MM.1S (cell line): ENCODE data around the gene SLC51A.
"Not testable (repeated sequence)": the region's sequence is repeated elsewhere in the genome, so short reads cannot be mapped to it uniquely, and the experiment has no call there.

ENCODE experiments used
- DNase-seq: peaks from one replicate; pipeline ENCODE4 v3.0.0-alpha.2; 2015
- H2AFZ ChIP-seq: fragments of 300-600 bp; sonication (generic); 2 replicates; pipeline ENCODE4 v1.6.0; 2016; ENCODE audit warnings: antibody characterized with exemption, low read length
- H3F3A ChIP-seq: fragments of 300-600 bp; sonication (generic); 2 replicates; pipeline ENCODE4 v1.6.1; 2016; ENCODE audit warnings: mild to moderate bottlenecking, antibody characterized with exemption, low read length, moderate library complexity, mixed read lengths; ENCODE audit not compliant: insufficient read depth
- H3K27ac ChIP-seq: fragments of 300-600 bp; sonication (generic); 2 replicates; pipeline ENCODE4 v1.5.1; 2016; ENCODE audit warnings: mild to moderate bottlenecking, low read length
- H3K27me3 ChIP-seq: fragments of 300-600 bp; sonication (generic); replicated peaks from 2 replicates; pipeline ENCODE4 v1.6.0; 2016; ENCODE audit warnings: low read length; ENCODE audit not compliant: insufficient read depth
- H3K36me3 ChIP-seq: fragments of 300-600 bp; sonication (generic); replicated peaks from 2 replicates; pipeline ENCODE4 v1.6.1; 2016; ENCODE audit warnings: mild to moderate bottlenecking, low read length, mixed read lengths; ENCODE audit not compliant: insufficient read depth
- H3K4me1 ChIP-seq: fragments of 300-600 bp; sonication (generic); 2 replicates; pipeline ENCODE4 v1.6.1; 2016; ENCODE audit warnings: low read length, mixed read lengths
- H3K4me2 ChIP-seq: fragments of 300-600 bp; sonication (generic); 2 replicates; pipeline ENCODE4 v1.6.0; 2016; ENCODE audit warnings: low read depth, low read length
- H3K4me3 ChIP-seq: fragments of 300-600 bp; sonication (generic); 2 replicates; pipeline ENCODE4 v1.5.1; 2016; ENCODE audit warnings: low read length, mixed read lengths
- H3K79me2 ChIP-seq: fragments of 300-600 bp; sonication (generic); 2 replicates; pipeline ENCODE4 v1.6.1; 2016; ENCODE audit warnings: mixed run types, low read length, mixed read lengths
- H3K9ac ChIP-seq: fragments of 300-600 bp; sonication (generic); 2 replicates; pipeline ENCODE4 v1.6.1; 2016; ENCODE audit warnings: low read length, mixed read lengths
- H3K9me2 ChIP-seq: fragments of 300-600 bp; sonication (generic); replicated peaks from 2 replicates; pipeline ENCODE4 v1.6.1; 2016; ENCODE audit warnings: mild to moderate bottlenecking, low read length, mixed read lengths; ENCODE audit not compliant: insufficient read depth
- H3K9me3 ChIP-seq: fragments of 300-600 bp; sonication (generic); replicated peaks from 2 replicates; pipeline ENCODE4 v1.6.1; 2016; ENCODE audit warnings: mild to moderate bottlenecking, low read length, mixed read lengths; ENCODE audit not compliant: insufficient read depth
- H4K20me1 ChIP-seq: fragments of 300-600 bp; sonication (generic); 2 replicates; pipeline ENCODE4 v1.6.1; 2016; ENCODE audit warnings: mild to moderate bottlenecking, low read length, moderate library complexity, mixed read lengths; ENCODE audit not compliant: insufficient read depth
- EZH2 ChIP-seq: fragments of 300-600 bp; sonication (generic); optimal IDR thresholded peaks from 2 replicates; pipeline ENCODE3; 2017; ENCODE audit warnings: low read depth, mild to moderate bottlenecking, antibody characterized with exemption, low read length, mixed read lengths
- EZH2phosphoT487 ChIP-seq: fragments of 300-600 bp; sonication (generic); IDR thresholded peaks from 2 replicates; pipeline ENCODE4 v1.6.1; 2018; ENCODE audit warnings: antibody characterized with exemption, low read length
- TF ChIP-seq, protein P1 (sequence below): fragments of 300-600 bp; sonication (generic); IDR thresholded peaks from 2 replicates; pipeline ENCODE4 v1.5.1; 2016; ENCODE audit warnings: antibody characterized with exemption, low read length, mixed read lengths

SLC51A gene

DNA sequence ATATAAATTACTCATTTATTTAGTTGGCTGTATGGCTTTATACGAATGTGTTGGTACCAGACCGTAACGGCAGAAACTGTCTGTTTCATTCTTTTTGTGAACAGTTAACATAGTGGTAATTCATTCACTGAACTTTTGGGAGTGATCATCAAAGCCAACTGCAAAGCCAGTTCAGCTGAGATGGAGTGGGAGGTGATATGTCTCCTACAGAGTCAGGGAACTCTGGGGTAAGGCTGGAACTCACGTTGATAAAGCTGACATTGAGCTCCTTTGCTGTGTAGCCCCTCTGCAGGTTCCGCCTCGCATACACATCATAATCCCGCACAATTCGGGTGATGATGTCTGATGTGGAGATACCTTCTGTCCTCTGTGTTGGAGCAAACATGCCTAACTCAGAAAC lies 25.4 kb downstream of the SLC51A start:
- no peaks in the 10 kb centered on the region for H3K36me3 ChIP-seq
- H3K4me2 ChIP-seq, result no peak overlapping the region
- H3K79me2 ChIP-seq, result no peaks in the 10 kb centered on the region
- no peaks in the 10 kb centered on the region for H3K27me3 ChIP-seq
- H3K27ac ChIP-seq, result no peak overlapping the region
- no peaks in the 10 kb centered on the region for H3F3A ChIP-seq
- H3K4me3 ChIP-seq, result no peak overlapping the region
- no peaks in the 10 kb centered on the region for H4K20me1 ChIP-seq
- H3K9me2 ChIP-seq, result no peaks in the 10 kb centered on the region
- no peak for DNase-seq
- no peaks in the 10 kb centered on the region for H3K9me3 ChIP-seq
- H3K9ac ChIP-seq, result no peak overlapping the region
- no peak overlapping the region for H2AFZ ChIP-seq
- TF ChIP-seq, protein P1, sequence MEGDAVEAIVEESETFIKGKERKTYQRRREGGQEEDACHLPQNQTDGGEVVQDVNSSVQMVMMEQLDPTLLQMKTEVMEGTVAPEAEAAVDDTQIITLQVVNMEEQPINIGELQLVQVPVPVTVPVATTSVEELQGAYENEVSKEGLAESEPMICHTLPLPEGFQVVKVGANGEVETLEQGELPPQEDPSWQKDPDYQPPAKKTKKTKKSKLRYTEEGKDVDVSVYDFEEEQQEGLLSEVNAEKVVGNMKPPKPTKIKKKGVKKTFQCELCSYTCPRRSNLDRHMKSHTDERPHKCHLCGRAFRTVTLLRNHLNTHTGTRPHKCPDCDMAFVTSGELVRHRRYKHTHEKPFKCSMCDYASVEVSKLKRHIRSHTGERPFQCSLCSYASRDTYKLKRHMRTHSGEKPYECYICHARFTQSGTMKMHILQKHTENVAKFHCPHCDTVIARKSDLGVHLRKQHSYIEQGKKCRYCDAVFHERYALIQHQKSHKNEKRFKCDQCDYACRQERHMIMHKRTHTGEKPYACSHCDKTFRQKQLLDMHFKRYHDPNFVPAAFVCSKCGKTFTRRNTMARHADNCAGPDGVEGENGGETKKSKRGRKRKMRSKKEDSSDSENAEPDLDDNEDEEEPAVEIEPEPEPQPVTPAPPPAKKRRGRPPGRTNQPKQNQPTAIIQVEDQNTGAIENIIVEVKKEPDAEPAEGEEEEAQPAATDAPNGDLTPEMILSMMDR, result no peak
- TF ChIP-seq EZH2phosphoT487 (no peak), EZH2 (no peak)
- no peaks in the 10 kb centered on the region for H3K4me1 ChIP-seq

- H3K4me3 ChIP-seq, H3K27ac ChIP-seq, H3K9me2 ChIP-seq, H3K27me3 ChIP-seq, H3F3A ChIP-seq, H2AFZ ChIP-seq, H3K79me2 ChIP-seq, H3K4me2 ChIP-seq, H3K9ac ChIP-seq, DNase-seq, H4K20me1 ChIP-seq, H3K36me3 ChIP-seq, H3K4me1 ChIP-seq, H3K9me3 ChIP-seq: not testable (repeated sequence)
Measured at GRCh38 chr3:196244166-196244565, 27.8 kb downstream of the SLC51A start.

DNA sequence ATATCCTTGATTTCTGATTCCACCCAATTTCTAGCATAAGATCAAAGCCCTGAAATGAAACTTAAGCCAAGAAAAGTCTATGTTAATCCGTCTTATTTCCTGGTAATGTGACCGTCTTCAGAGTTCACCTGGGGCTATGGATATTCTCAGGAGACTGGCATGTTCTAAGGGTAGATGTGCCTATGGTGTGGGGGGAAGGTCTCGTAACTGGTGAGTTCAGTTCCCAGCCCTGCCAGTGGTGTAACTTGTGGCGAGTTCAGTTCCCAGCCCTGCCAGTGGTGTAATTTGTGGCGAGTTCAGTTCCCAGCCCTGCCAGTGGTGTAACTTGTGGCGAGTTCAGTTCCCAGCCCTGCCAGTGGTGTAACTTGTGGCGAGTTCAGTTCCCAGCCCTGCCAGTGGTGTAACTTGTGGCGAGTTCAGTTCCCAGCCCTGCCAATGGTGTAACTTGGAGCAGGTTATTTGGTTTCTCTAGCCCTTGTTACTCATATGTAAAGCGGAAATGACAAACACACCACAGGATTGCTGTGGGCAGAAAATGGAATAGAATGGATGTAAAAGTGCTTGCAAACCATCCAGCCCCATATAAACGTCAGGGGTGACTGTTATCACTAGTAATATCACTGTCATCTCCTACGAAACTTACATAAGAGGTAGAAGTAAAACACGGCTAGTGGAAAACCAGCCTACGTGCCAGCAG lies 30.4 kb downstream of the SLC51A start:
- Histone ChIP-seq H3K79me2 (no peaks in the 10 kb centered on the region), H2AFZ (no peak overlapping the region), H3K9ac (no peak overlapping the region), H3K4me1 (no peaks in the 10 kb centered on the region), H3K4me2 (no peak overlapping the region), H3K9me2 (no peaks in the 10 kb centered on the region), H3K27me3 (no peaks in the 10 kb centered on the region), H3F3A (no peaks in the 10 kb centered on the region), H3K36me3 (no peaks in the 10 kb centered on the region), H3K9me3 (no peaks in the 10 kb centered on the region), H3K27ac (no peak overlapping the region), H4K20me1 (no peaks in the 10 kb centered on the region), H3K4me3 (no peak overlapping the region)
- no peak for DNase-seq
- TF ChIP-seq, protein P1, result no peak

DNA sequence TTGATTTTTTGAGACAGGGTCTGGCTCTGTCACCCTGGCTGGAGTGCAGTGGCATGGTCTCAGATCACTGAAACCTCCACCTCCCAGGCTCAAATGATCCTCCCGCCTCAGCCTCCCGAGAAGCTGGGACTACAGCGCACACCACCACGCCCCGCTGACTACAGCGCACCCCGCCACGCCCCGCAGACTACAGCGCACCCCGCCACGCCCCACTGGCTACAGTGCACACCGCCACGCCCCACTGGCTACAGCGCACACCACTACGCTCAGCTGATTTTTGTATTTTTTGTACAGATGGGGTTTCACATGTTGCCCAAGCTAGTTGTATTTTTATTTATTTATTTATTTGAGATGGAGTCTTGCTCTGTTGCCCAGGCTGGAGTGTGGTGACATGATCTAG lies 35.6 kb downstream of the SLC51A start:
- Histone ChIP-seq H3K27ac (no peak overlapping the region), H3K79me2 (0 out of 2 replicates have a peak, but pooled peaks cover 4% of the 10 kb centered on the region), H3K36me3 (no peaks in the 10 kb centered on the region), H3K27me3 (no peaks in the 10 kb centered on the region), H3F3A (no peaks in the 10 kb centered on the region), H3K9me2 (no peaks in the 10 kb centered on the region), H3K4me1 (no peaks in the 10 kb centered on the region), H3K9me3 (no peaks in the 10 kb centered on the region), H2AFZ (no peak overlapping the region), H3K4me3 (no peak overlapping the region), H4K20me1 (no peaks in the 10 kb centered on the region), H3K4me2 (no peak overlapping the region), H3K9ac (no peak overlapping the region)
- no peak for DNase-seq
- TF ChIP-seq EZH2phosphoT487, result no peak
- TF ChIP-seq EZH2, result no peak
- TF ChIP-seq, protein P1, result no peak
